ENCODE results near the gene SLC49A4. TPM values are rescaled to one million over a fixed set of nuclear protein-coding genes. Genes with fewer than 3 reads are reported as not detected.

Gene SLC49A4
- polyA plus RNA-seq, 1 of the 3 experiments (the other 2 are of a cell fraction) = 6.4 TPM

DNA sequence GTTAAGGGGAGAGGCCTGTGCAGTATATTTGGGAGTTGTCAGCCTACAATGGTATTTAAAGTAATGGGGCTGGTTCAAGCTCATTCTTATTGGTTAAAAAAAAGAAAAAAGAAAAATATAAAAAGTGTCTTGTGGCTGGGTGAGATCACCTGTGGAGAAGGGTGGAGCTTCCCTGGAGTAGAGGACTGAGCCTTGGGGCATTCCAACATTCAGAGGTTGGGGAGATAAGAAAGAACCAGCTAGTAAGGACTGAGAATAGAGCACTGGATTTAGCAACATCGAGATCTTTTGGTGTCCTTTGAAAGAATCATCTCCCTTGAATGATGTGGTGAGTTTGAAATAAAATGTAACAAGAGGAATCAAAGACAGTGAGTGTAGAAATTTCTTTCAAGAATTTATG is 5.2 kb downstream of the SLC49A4 start:
- ChIA-PET POLR2A (no interaction called here), CTCF (no interaction called here)
- no peaks in the 10 kb centered on the region for H3K27me3 ChIP-seq (ENCODE audit: insufficient read depth)
- H3K9me3 ChIP-seq = no peaks in the 10 kb centered on the region
- no peaks in the 10 kb centered on the region for H3F3A ChIP-seq (replicated peaks; ENCODE audit: insufficient read depth)
- H4K20me1 ChIP-seq (ENCODE audit: insufficient read depth) = no peaks in the 10 kb centered on the region
- H3K9me2 ChIP-seq = no peaks in the 10 kb centered on the region
- TF ChIP-seq TEAD4 (IDR thresholded peaks at IDR 0.05; ENCODE audit: borderline replicate concordance, insufficient read depth) = no peak
- TF ChIP-seq RFX5 (IDR thresholded peaks at IDR 0.05; ENCODE audit: low read length) = no peak
- no peak for TF ChIP-seq EP300 (IDR thresholded peaks at IDR 0.05; ENCODE audit: borderline replicate concordance in 1 of 2, low read depth in 1 of 2, low read length in 1 of 2)
- TF ChIP-seq EZH2phosphoT487 (IDR thresholded peaks at IDR 0.05; ENCODE audit: borderline replicate concordance, low read depth) = no peak
- H3K27ac ChIP-seq (ENCODE audit: low read depth in 2 of 2, low read length in 1 of 2) = no peak overlapping the region
- WGBS (ENCODE audit: low lambda C conversion rate) = 86% methylated on average over 1 of the region's 1 CpG
- H3K9ac ChIP-seq = no peak overlapping the region
- no peak overlapping the region for H3K4me2 ChIP-seq
- H3K4me3 ChIP-seq (ENCODE audit: low read depth in 2 of 2, low read length in 1 of 2) = no peak overlapping the region
- no peak for DNase-seq
- H3K79me2 ChIP-seq (ENCODE audit: insufficient read depth) = peaks cover 37% of the 10 kb centered on the region
- no peak overlapping the region for H2AFZ ChIP-seq (ENCODE audit: low read depth)
- no peaks in the 10 kb centered on the region for H3K36me3 ChIP-seq (replicated peaks in 1 of 2; ENCODE audit: control insufficient read depth in 1 of 2, insufficient read depth in 2 of 2, low read length in 1 of 2)
- peaks cover 0 to 10% of the 10 kb centered on the region in 2 experiments; a peak in 2 of 4 replicates for H3K4me1 ChIP-seq (ENCODE audit: control insufficient read depth in 1 of 2, insufficient read depth in 2 of 2, low read depth in 1 of 2, low read length in 1 of 2)

DNA sequence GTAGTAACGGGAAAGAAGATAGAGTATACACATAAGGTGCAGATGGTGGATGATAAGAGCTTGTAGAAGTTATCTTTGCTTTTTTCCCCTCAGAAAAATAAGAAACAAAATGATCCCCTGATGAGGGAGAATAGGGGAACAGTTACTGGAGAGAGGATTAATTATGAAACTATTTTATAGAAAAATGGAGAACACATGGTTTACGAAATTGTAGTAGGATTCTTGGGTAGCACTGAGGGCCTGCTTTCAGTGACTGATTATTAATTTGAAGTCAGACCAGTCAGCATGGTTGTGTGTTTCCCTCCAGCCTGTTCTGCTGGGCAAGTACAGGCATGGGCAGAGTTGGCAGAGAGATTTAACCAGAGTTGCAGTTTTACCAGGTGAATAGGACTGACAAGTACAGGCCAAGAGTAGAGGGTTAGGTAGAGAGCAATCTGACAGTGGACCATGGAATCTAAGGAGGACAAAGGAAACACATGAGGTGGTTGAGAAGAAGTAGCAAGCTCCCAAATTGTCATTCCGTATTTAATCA is 5.9 kb downstream of the SLC49A4 start:
- Histone ChIP-seq H4K20me1 (ENCODE audit: insufficient read depth) (no peaks in the 10 kb centered on the region), H3K4me3 (ENCODE audit: low read depth in 2 of 2, low read length in 1 of 2) (no peak overlapping the region), H3K9me3 (no peaks in the 10 kb centered on the region), H3K9me2 (no peaks in the 10 kb centered on the region), H2AFZ (ENCODE audit: low read depth) (no peak overlapping the region), H3K36me3 (replicated peaks in 1 of 2; ENCODE audit: control insufficient read depth in 1 of 2, insufficient read depth in 2 of 2, low read length in 1 of 2) (no peaks in the 10 kb centered on the region), H3K4me2 (no peak overlapping the region), H3K27ac (ENCODE audit: low read depth in 2 of 2, low read length in 1 of 2) (no peak overlapping the region), H3K4me1 (ENCODE audit: control insufficient read depth in 1 of 2, insufficient read depth in 2 of 2, low read depth in 1 of 2, low read length in 1 of 2) (peaks cover 0 to 8% of the 10 kb centered on the region in 2 experiments; a peak in 2 of 4 replicates), H3K79me2 (ENCODE audit: insufficient read depth) (peaks cover 33% of the 10 kb centered on the region), H3K27me3 (ENCODE audit: insufficient read depth) (no peaks in the 10 kb centered on the region), H3F3A (replicated peaks; ENCODE audit: insufficient read depth) (no peaks in the 10 kb centered on the region), H3K9ac (no peak overlapping the region)
- 93% methylated on average over 3 of the region's 3 CpGs for WGBS (ENCODE audit: low lambda C conversion rate)
- DNase-seq = no peak
- ChIA-PET CTCF (no interaction called here), POLR2A (no interaction called here)
- no peak for TF ChIP-seq POLR2AphosphoS5 (IDR thresholded peaks at IDR 0.05; ENCODE audit: low read depth, low read length)
- TF ChIP-seq RXRA (IDR thresholded peaks at IDR 0.05; ENCODE audit: borderline replicate concordance, low read depth) = no peak
- TF ChIP-seq EP300 (IDR thresholded peaks at IDR 0.05; ENCODE audit: borderline replicate concordance in 1 of 2, low read depth in 1 of 2, low read length in 1 of 2) = no peak
- no peak for TF ChIP-seq FOXM1 (IDR thresholded peaks at IDR 0.05; ENCODE audit: low read depth)

DNA sequence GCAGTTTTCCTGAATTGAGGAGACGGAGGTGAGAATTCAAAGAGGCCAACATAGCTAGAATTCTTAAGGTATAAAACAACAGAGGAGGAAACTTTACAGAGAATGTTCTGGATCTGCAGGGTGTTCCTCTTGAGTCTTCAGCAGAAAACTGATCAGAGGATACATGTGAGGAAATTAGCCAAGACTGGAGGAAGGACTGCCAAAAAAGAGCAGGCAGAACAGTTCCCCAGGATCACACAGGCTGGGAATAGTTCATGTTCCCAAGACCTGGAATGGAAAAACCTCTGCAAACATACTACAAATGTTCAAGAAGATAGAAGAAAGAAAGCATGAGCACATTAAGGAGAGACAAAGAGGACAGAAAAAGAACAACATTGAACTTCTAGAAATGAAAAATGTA is 7.5 kb downstream of the SLC49A4 start:
- POLR2A ChIA-PET = no interaction called here
- Histone ChIP-seq H3K36me3 (replicated peaks in 1 of 2; ENCODE audit: control insufficient read depth in 1 of 2, insufficient read depth in 2 of 2, low read length in 1 of 2) (peaks cover 0 to 1% of the 10 kb centered on the region in 2 experiments), H3K27me3 (ENCODE audit: insufficient read depth) (no peaks in the 10 kb centered on the region)

More for the DNA sequence above, 7.5 kb downstream of the SLC49A4 start:
- WGBS (ENCODE audit: low lambda C conversion rate) = 100% methylated on average over 1 of the region's 1 CpG
- Histone ChIP-seq H4K20me1 (ENCODE audit: insufficient read depth) (no peaks in the 10 kb centered on the region), H3K9ac (no peak overlapping the region), H3K4me1 (ENCODE audit: control insufficient read depth in 1 of 2, insufficient read depth in 2 of 2, low read depth in 1 of 2, low read length in 1 of 2) (peaks cover 0 to 6% of the 10 kb centered on the region in 2 experiments; a peak in 1 of 4 replicates), H2AFZ (ENCODE audit: low read depth) (no peak overlapping the region), H3K9me3 (no peaks in the 10 kb centered on the region), H3K27ac (ENCODE audit: low read depth in 2 of 2, low read length in 1 of 2) (no peak overlapping the region), H3K4me2 (no peak overlapping the region), H3K9me2 (no peaks in the 10 kb centered on the region), H3K79me2 (ENCODE audit: insufficient read depth) (peaks cover 17% of the 10 kb centered on the region), H3K4me3 (ENCODE audit: low read depth in 2 of 2, low read length in 1 of 2) (no peak overlapping the region), H3F3A (replicated peaks; ENCODE audit: insufficient read depth) (no peaks in the 10 kb centered on the region)
- TF ChIP-seq FOXJ3 (CRISPR knock-in tag; IDR thresholded peaks at IDR 0.05) (no peak), NRF1 (IDR thresholded peaks at IDR 0.05; ENCODE audit: low read depth, low read length) (no peak), CHD2 (IDR thresholded peaks at IDR 0.05; ENCODE audit: low read length, partially characterized antibody) (no peak), POLR2AphosphoS5 (IDR thresholded peaks at IDR 0.05; ENCODE audit: low read depth, low read length) (no peak), TAF1 (IDR thresholded peaks at IDR 0.05; ENCODE audit: borderline replicate concordance, low read depth, low read length) (no peak), FOSL2 (IDR thresholded peaks at IDR 0.05; ENCODE audit: borderline replicate concordance, low read depth) (no peak), TCF12 (IDR thresholded peaks at IDR 0.05) (no peak), ELF1 (IDR thresholded peaks at IDR 0.05) (no peak), RCOR1 (IDR thresholded peaks at IDR 0.05; ENCODE audit: low read length) (no peak), MEF2A (IDR thresholded peaks at IDR 0.05; ENCODE audit: borderline replicate concordance, low read depth) (no peak)
- no peak for DNase-seq
- CTCF ChIA-PET = no interaction called here

Measured in SK-N-SH (cell line).